Daoy (cell line): ENCODE measurements around the gene ATCAY. TPM values are rescaled to one million over a fixed set of nuclear protein-coding genes. Genes with fewer than 3 reads are reported as not detected.
A peak's percentile ranks its signal among the peaks of the same experiment; 100 is the strongest.

Experiments used
- DNase-seq: peaks from one replicate; pipeline ENCODE4 v3.0.0-alpha.2; 2015; ENCODE audit warnings: low read depth
- total RNA-seq: library from RNA; depleted of rRNA; stranded (reverse); fragments of >200 nt; shearing (Covaris generic); gene quantifications from 2 replicates; pipeline ENCODE4 v1.2.3, GENCODE V29; 2014

The ATCAY gene
- total RNA-seq, 1 experiment from 2014 or later = 0.11 TPM

GRCh38 chr19:3899531-3900294 lies 19.2 kb downstream of the ATCAY start:
- DNase-seq = no peak

DNA sequence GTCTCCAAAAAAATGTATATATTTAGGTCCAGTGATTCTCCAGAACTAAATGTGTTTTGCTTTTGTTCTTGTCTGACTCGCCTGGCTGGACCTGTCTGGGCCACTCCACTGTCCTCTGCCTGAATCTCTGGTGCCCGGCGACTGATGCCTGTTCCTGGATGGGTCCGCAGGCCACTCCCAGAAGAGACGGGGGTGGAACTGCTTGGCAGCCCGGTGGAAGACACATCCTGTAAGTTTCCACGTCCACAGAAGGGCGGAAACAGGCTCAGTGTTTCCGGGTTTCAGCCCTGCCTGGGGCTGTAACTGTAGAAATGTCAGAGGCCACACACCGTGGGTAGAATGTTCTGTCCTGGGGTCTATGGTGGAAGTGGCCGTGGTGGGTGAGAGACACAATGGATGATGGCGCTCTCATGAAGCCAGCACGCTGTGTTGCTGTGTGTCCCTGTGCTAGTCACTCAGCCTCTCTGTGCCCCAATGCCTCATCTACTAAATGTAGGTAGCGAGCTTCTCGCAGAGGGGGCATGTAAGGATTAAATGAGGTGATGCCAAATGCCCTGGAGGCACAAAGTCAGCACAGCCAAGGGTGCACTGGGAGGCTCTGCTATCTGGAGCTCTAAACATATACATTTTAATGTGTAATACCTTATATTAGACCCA lies 22.0 kb downstream of the ATCAY start:
- DNase-seq = no peak

- DNase-seq = no peak
Observed at GRCh38 chr19:3904233-3904632, 23.7 kb downstream of the ATCAY start.

DNA sequence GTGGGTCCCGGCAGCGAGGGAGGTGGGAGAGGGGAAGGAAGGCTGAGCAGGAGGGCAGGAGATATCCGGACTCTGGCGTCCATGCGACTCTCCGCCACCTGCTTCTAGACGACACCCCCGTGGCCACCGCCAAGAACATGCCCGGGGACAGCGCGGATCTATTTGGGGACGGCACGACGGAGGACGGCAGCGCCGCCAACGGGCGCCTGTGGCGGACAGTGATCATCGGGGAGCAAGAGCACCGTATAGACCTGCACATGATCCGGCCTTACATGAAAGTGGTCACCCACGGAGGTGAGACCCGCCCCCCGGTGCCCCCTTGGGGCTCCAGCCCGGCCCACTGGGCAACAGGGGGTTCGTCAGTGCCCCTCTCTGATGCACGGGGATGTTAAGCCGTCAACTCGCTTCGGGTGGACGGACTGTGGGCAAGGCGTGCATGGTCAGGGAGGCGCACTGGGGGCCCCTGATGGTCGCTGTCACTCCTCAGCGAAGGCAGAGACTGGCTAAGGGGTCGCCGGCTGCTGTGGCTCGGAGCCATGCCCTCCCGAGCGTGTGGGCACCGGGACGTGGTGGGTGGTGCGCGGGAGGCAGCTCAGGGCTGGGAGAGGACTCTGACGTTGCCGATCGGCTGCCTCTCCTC lies 27.3 kb downstream of the ATCAY start:
- DNase-seq = no peak

GRCh38 chr19:3908266-3909054 lies 28.0 kb downstream of the ATCAY start:
- DNase-seq = peak; percentile 32

DNA sequence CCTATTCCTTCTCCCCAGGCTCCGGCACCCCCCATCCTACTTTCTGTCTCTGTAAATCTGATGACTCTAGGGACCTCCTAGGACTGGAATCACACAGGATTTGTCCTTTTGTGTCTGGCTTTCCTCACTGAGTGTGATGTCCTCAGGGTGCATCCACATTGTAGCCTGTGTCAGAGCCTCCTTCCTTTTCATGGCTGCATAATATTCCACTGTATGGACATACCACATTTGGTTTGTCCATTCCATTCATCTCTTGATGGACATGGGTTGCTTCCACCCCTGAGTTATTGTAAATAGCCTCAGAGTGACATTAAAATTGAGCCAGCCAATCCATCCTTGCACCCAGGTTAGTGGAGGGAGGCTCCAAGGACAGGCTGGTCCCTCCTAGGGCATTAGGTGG lies 29.6 kb downstream of the ATCAY start:
- DNase-seq = no peak

DNA sequence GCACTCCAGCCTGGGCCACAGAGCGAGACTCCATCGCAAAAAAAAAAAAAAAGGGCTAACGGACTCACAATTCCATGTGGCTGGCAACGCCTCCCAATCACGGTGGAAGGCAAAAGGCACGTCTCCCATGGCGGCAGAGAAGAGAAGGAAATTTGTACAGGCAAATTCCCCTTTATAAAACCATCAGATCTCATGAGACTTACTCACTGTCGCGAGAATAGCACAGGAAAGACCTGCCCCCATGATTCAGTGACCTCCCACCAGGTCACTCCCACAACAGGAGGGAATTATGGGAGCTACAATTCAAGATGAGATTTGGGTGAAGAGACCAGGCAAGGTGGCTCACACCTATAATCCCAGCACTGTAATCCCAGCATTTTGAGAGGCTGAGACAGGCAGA lies 33.7 kb downstream of the ATCAY start:
- peak; percentile 42 for DNase-seq

DNA sequence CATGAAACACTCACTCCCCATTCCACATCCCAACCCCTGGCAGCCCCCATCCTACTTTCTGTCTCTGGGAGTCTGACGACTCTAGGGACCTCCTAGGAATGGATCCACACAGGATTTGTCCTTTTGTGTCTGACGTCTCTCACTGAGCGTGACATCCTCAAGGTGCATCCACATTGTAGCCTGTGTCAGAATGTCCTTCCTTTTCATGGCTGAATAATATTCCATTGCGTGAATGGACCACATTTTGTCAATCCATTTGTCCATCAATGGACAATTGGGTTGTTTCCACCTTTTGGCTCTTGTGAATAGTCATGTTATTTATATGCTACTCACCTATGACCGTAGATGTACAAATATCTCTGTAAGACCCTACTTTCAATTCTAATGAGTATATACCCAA lies 35.5 kb downstream of the ATCAY start:
- no peak for DNase-seq

GRCh38 chr19:3919793-3920192 lies 39.3 kb downstream of the ATCAY start:
- no peak for DNase-seq

GRCh38 chr19:3923096-3923758 lies 42.7 kb downstream of the ATCAY start:
- no peak for DNase-seq

DNA sequence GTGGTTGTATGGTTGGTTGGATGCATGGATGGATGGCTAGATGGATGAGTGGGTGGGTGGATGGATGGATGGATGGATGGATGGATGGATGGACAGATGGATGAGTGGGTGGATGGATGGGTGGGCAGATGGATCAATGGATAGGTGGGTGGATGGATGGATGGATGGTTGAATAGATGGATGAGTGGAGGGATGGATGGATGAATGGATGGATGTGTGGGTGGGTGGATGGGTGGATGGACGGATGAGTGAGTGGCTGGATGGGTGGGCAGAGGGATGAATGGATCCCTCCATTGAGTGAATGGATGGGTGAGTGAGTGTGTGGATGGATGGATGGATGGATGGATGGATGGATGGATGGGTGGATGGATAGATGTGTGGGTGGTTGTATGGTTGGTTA lies 43.4 kb downstream of the ATCAY start:
- no peak for DNase-seq

GRCh38 chr19:3931041-3931440 lies 50.6 kb downstream of the ATCAY start:
- no peak for DNase-seq

DNA sequence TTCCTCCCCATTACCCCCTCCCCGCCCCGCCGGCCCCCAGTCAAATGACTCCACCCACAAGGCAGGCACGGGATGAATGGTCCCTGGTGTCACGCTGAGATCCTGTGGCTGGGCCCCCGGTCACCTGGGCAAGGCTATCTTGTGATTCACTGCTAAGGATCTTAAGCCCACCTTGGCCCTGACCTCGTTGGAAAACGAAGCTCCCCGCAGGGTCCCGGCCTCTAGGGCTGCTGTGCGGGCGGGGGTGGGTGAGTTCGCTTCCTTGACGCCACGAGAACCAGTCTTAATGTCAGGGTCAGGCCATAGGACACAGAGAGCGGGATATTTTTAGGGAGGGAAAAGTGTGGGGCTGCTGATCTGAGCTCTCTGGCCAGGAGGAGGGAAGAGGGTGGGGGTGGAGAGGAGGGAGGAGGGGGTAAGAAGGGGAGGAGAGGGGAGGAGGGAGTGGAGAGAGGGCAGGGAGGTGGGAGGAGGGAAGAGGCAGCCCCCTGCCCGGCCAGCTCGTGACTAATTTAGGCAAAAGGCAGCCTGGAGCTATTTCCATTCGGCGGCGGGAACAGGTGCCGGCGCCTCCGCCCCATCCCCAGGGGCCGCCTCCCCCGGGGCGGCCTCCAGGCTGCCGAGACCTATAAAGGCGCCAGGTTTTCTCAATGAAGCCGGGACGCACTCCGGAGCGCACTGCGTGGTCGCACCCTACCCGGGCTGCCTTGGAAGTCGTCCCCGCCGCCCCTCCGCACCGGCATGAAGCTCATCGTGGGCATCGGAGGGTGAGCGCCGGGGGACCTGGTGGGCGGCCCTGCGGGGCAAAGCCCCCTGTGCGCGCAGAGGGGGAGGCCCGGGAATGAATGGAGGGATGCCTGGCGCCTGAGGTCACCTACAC lies 52.7 kb downstream of the ATCAY start, which contains the start of gene NMRK2:
Gene NMRK2 (plus strand): TSS at position 139 of the 880 bp plus-strand sequence. CDS start 603 bp downstream, at position 742.
- DNase-seq = peak; percentile 33

GRCh38 chr19:3936506-3937442 lies 56.3 kb downstream of the ATCAY start:
- DNase-seq = no peak

- peak; percentile 38 for DNase-seq
Observed at GRCh38 chr19:3938300-3938950, 57.9 kb downstream of the ATCAY start.

DNA sequence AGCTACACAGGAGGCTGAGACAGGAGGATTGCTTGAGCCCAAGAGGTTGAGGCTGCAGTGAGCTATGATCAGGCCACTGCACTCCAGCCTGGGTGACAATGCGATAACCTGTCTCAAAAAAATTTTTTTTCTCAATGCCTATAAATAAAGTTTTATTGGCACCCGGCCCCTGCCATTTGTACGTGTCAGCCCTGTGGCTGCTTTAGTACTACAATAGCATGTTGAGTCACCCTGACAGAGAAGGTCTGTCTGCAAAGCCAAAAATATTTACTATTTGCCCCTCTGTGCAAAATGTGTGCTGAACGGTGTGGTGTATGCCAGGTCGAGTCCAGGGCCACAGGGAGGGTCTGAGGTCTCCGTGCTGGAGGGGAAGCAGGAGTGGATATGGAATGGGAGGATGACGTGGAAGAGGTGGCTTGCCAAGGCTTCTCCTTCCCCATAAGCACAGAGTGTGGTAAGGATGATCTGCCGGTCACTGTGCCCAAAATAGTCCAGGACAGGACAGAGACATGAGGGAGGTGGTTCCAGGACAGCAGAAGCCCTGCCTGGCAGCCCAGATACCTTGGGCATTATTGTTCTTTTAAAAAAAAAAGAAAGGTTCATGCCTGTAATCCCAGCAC lies 62.4 kb downstream of the ATCAY start:
- DNase-seq = no peak

GRCh38 chr19:3944018-3944721 lies 63.7 kb downstream of the ATCAY start:
- no peak for DNase-seq

- DNase-seq = no peak
Observed at GRCh38 chr19:3945838-3946237, 65.4 kb downstream of the ATCAY start.
